GM12874 (cell line): Measurements from ENCODE around the gene DEF6.

Experiments used
- TF ChIP-seq, protein P1 (sequence below): IDR thresholded peaks from 2 replicates; pipeline ENCODE4 v1.5.1; 2011; ENCODE audit warnings: low read depth, mild to moderate bottlenecking, control low read depth, low read length, moderate library complexity; ENCODE audit not compliant: insufficient read depth

The DEF6 gene

DNA sequence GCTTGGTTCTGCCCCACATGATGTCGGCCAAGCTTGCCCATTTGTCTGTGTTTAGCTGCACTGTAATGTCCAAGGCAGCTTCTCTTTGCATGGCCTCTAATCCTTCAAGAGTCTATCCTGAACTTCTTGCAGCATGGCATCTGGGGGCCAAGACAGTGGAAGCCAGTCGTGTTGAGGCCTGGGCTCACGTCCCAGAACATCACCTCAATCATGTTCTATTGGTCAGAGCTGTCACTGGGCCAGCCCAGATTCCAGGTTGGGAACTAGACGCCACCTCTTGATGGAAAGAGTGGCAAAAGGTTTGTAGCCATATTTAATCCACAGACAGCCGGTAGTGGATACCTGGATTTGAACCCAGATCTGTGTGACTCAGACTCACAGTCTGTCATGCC lies 70.0 kb downstream of the DEF6 start:
- TF ChIP-seq, protein P1, sequence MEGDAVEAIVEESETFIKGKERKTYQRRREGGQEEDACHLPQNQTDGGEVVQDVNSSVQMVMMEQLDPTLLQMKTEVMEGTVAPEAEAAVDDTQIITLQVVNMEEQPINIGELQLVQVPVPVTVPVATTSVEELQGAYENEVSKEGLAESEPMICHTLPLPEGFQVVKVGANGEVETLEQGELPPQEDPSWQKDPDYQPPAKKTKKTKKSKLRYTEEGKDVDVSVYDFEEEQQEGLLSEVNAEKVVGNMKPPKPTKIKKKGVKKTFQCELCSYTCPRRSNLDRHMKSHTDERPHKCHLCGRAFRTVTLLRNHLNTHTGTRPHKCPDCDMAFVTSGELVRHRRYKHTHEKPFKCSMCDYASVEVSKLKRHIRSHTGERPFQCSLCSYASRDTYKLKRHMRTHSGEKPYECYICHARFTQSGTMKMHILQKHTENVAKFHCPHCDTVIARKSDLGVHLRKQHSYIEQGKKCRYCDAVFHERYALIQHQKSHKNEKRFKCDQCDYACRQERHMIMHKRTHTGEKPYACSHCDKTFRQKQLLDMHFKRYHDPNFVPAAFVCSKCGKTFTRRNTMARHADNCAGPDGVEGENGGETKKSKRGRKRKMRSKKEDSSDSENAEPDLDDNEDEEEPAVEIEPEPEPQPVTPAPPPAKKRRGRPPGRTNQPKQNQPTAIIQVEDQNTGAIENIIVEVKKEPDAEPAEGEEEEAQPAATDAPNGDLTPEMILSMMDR: no peak

DNA sequence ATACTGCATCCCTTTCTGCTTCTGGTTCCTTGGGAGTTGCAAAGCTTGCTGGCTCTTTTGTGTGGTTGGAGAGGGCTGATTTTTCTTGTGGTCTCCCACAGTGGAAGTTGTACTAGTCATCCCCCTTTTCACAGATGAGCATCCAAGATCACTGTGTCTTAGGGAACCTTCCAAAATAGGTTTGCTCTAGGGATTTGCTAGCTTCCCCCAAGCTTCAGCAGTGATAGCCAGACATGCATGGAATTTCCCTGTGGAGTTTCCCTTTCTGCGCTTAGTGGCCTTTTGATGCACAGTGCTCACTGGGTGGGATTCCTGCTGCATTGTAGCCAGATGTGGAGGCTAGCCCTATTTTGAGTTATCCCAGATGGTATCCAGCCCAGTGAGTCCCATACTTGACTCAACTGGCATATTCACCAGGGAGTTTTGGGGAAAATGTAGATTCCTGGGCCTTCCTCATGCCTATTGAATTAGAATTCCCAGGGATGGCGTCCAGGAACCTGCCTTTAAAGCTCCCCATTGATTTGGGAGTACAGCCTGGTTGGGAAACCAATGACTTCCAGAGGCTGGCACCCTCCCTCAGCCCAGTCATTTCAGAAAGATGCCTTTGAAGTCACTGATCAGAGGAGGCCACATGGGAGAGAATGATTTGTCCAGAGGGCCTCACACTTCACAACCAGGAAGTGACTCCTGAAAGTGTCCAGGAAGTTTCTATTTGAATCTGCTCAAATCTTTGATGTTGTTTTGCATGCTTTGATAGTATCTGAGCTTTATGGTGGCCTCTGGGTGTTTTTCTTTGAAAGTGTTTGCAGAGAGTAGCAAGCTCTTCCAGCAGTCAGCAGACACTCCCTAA lies 70.6 kb downstream of the DEF6 start:
- TF ChIP-seq, protein P1: no peak

DNA sequence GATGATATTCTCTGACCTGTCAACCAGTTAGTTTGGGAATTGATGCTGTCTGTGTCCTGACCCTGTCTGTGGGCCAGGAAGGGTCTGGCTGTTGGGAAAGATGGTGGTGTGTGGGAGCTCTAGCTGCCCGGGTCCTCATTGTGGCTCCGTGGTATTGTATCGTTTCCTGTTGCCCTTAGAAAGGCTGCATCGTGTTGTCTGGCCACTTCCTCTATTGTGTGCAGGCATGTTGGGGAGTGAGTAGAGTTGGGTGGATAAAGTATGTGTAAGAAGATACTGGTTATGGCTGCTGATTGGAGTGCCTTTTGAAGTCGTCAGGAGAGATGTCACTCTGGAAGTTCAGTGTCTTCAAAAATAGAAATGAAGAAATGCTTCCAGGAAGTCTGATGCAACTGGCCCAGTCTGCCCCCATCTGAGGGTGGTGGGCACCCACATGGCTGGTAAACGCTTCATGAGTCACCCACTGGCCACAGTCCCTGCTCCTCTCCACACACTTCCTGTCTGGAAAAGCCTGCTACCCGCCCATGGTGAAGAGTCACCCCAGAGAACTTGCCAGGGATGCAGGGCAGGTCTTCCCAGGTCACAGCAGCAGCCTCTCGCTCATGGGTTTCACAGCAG lies 72.6 kb downstream of the DEF6 start:
- TF ChIP-seq, protein P1: no peak

DNA sequence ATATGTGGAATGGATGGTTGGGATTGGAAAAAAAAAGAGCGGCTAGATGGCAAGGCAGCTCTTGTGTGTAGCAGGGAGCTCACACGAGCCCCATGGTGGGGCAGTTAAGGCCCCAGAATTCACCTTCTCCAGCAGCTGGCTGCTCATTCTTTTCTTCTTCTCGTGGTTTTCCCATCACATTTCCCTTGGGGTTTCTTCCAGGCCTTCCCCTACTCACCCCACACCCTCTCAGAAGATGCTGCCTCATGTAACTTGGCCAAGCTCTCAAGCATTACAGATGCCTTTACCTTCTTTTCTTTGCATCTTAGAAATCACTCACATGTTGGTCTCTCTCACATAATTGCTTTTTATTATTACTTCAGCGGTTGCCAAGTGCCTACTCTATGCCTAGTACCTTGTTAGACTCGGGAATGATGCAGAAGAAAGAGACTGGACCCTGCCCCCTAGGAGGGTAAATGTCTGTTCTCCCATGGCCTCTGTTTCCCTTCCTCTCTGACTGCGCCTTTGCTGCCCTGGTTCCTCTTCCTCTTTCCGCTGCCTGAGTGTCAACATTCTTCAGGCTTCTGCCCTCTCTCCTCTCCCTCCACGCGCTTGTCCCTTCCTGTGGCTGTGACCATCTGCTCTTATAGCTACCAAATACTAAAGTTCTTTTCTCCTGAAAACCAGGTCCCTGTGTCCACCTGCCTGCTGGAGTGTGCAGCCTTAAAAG lies 73.3 kb downstream of the DEF6 start:
- TF ChIP-seq, protein P1: no peak
